GM12878 (cell line): Measurements from ENCODE around the gene N4BP2L1. TPM values are rescaled to one million over a fixed set of nuclear protein-coding genes. Genes with fewer than 3 reads are reported as not detected.

Experiments used
- ATAC-seq: fragments of 200-7000 bp; cut with Tn5 transposase; 3 replicates; pipeline ENCODE4 v1.9.1; 2020; ENCODE audit warnings: mild to moderate bottlenecking, moderate library complexity
- BruUV-seq: library from RNA; stranded (reverse); fragments of 400-500 nt; replicated peaks from 2 replicates; lab custom pipeline; 2021; lab: Mats Ljungman, UMichigan
- CTCF ChIA-PET: fragments of 300-600 bp; sonication (Branson Sonifier 250); formaldehyde crosslinking; extraction: SDS; loops from one replicate; lab custom pipeline; 2021; ENCODE audit warnings: inconsistent platforms; lab: Yijun Ruan, JAX
- POLR2A ChIA-PET: fragments of 350-600 bp; formaldehyde crosslinking; extraction: SDS; loops from one replicate; lab custom pipeline; 2021; ENCODE audit warnings: inconsistent platforms; lab: Charles Lee
- RAD21 ChIA-PET: fragments of 300-600 bp; sonication (Branson Sonifier 250); formaldehyde crosslinking; loops from one replicate; lab custom pipeline; 2023; ENCODE audit warnings: antibody characterized with exemption; ENCODE audit not compliant: unreplicated experiment; lab: Charles Lee
- SMC1A ChIA-PET: fragments of 300-600 bp; sonication (Branson Sonifier 250); formaldehyde crosslinking; loops from one replicate; lab custom pipeline; 2023; ENCODE audit not compliant: unreplicated experiment, uncharacterized antibody; lab: Charles Lee
- DNase-seq: peaks from one replicate; pipeline ENCODE4 v3.0.0-alpha.2; 2011; ENCODE audit warnings: low read depth, low spot score
- FAIRE-seq: peaks from 3 replicates; lab custom pipeline; 2011; peaks lifted over from hg19 to GRCh38; lab: Jason Lieb, UNC
- H2AFZ ChIP-seq: 2 replicates; pipeline ENCODE4 v1.6.0; 2011; ENCODE audit warnings: low read depth, low read length, control low read depth; ENCODE audit not compliant: control insufficient read depth
- H3K27ac ChIP-seq: 2 replicates; pipeline ENCODE4 v1.5.1; 2011; ENCODE audit warnings: control low read depth; ENCODE audit not compliant: control insufficient read depth, insufficient read depth
- H3K27me3 ChIP-seq, 2 experiments: replicated peaks in 1 of 2; 2 replicates each; pipeline versions ENCODE4 v1.6.0 to v1.6.1; 2011; ENCODE audit warnings: low read length in 1 of 2; ENCODE audit not compliant: control insufficient read depth in 2 of 2, insufficient read depth in 2 of 2
- H3K36me3 ChIP-seq, 2 experiments: 2 replicates each; pipeline ENCODE4 v1.5.1; 2011; ENCODE audit warnings: low read length in 1 of 2; ENCODE audit not compliant: control insufficient read depth in 2 of 2, insufficient read depth in 2 of 2
- H3K4me1 ChIP-seq: 2 replicates; pipeline ENCODE4 v1.6.1; 2011; ENCODE audit warnings: mild to moderate bottlenecking, low read length, moderate library complexity, mixed read lengths; ENCODE audit not compliant: control insufficient read depth, insufficient read depth
- H3K4me2 ChIP-seq: 2 replicates; pipeline ENCODE4 v1.6.0; 2011; ENCODE audit warnings: control low read depth; ENCODE audit not compliant: control insufficient read depth, insufficient read depth
- H3K4me3 ChIP-seq: fragments of 200-600 bp; sonication (generic); 2 replicates; pipeline ENCODE4 v1.5.1; 2016
- H3K79me2 ChIP-seq: 2 replicates; pipeline ENCODE4 v1.6.0; 2011; ENCODE audit warnings: low read length; ENCODE audit not compliant: control insufficient read depth, insufficient read depth
- H3K9ac ChIP-seq: 2 replicates; pipeline ENCODE4 v1.8.0; 2011; ENCODE audit warnings: low read length, control low read depth, mixed read lengths; ENCODE audit not compliant: control insufficient read depth, insufficient read depth
- H3K9me3 ChIP-seq: replicated peaks from 3 replicates; pipeline ENCODE4 v1.5.1; 2011; ENCODE audit warnings: mild to moderate bottlenecking, low read length; ENCODE audit not compliant: control insufficient read depth, insufficient read depth
- H4K20me1 ChIP-seq: 2 replicates; pipeline ENCODE4 v1.6.0; 2011; ENCODE audit not compliant: control insufficient read depth, insufficient read depth
- ATF2 ChIP-seq: IDR thresholded peaks from 2 replicates; pipeline ENCODE4 v1.6.1; 2012; ENCODE audit warnings: low read length, inconsistent platforms
- BACH1 ChIP-seq: fragments of 450-650 bp; IDR thresholded peaks from 2 replicates; pipeline ENCODE4 v1.6.1; 2017; ENCODE audit warnings: mild to moderate bottlenecking, borderline replicate concordance
- BHLHE40 ChIP-seq, 2 experiments: fragments of 450-650 bp in 1 of 2; IDR thresholded peaks; 2 replicates each; pipeline ENCODE4 v1.6.1; 2011 to 2017; ENCODE audit warnings: low read depth in 2 of 2, borderline replicate concordance in 1 of 2, improper control_type of control experiment in 1 of 2, low read length in 1 of 2, mild to moderate bottlenecking in 1 of 2
- DPF2 ChIP-seq: fragments of 450-650 bp; IDR thresholded peaks from 2 replicates; pipeline ENCODE4 v1.6.1; 2017; ENCODE audit warnings: mild to moderate bottlenecking
- IRF3 ChIP-seq: fragments of 450-650 bp; IDR thresholded peaks from 2 replicates; pipeline ENCODE4 v1.6.1; 2014; ENCODE audit warnings: mild to moderate bottlenecking
- PKNOX1 ChIP-seq: fragments of 450-650 bp; IDR thresholded peaks from 2 replicates; pipeline ENCODE4 v1.6.1; 2016; ENCODE audit warnings: mild to moderate bottlenecking
- REST ChIP-seq: IDR thresholded peaks from 2 replicates; pipeline ENCODE4 v1.6.1; 2012; ENCODE audit warnings: mild to moderate bottlenecking, low read depth, low read length
- SPI1 ChIP-seq: IDR thresholded peaks from 2 replicates; pipeline ENCODE4 v1.6.1; 2011; ENCODE audit warnings: low read depth, mild to moderate bottlenecking, low read length, moderate library complexity, borderline replicate concordance; ENCODE audit not compliant: insufficient read depth
- STAT3 ChIP-seq: IDR thresholded peaks from 2 replicates; pipeline ENCODE4 v1.6.1; 2011; ENCODE audit warnings: low read depth, low read length, improper control_type of control experiment
- SUZ12 ChIP-seq: fragments of 200-600 bp; sonication (generic); IDR thresholded peaks from one replicate; pipeline ENCODE4 v1.6.1; 2018; ENCODE audit warnings: antibody characterized with exemption, mild to moderate bottlenecking; ENCODE audit not compliant: unreplicated experiment
- ZNF24 ChIP-seq: fragments of 450-650 bp; IDR thresholded peaks from 2 replicates; pipeline ENCODE4 v1.6.1; 2017; ENCODE audit warnings: antibody characterized with exemption, mild to moderate bottlenecking
- WGBS: methylation state at CpG from one replicate; pipeline ENCODE4 v1.1.6; 2016; ENCODE audit warnings: low lambda C conversion rate; ENCODE audit not compliant: insufficient replicate concordance, insufficient coverage; ENCODE audit errors: missing lambda C conversion rate; 5-methylcytosine and 5-hydroxymethylcytosine counted together
- in situ Hi-C: fragments of 300-500 bp; cut with MboI; formaldehyde crosslinking; loops from 9 replicates; pipeline ENCODE4 v1.14.3; 2018; ENCODE audit warnings: mixed read lengths
- intact Hi-C: fragments of 100-400 bp; cut with micrococcal nuclease; formaldehyde crosslinking; loops from one replicate; pipeline ENCODE4 v1.14.2; 2022; ENCODE audit not compliant: unreplicated experiment
- polyA plus RNA-seq, 11 experiments: library from polyadenylated mRNA; depleted of rRNA in 4 of 11; unstranded in 6 of 11; stranded (reverse) in 5 of 11; fragments of >200 nt; fragmentation: Nextera tagmentation in 4 of 11; fragmentation: Illumina TruSeq in 1 of 11; extraction: Ambion mirVana in 4 of 11; extraction: Trizol in 1 of 11; gene quantifications; 1 replicate in 1 of 11; 2 replicates in 10 of 11; pipeline versions ENCODE4 v1.2.1 to v1.2.3, GENCODE V29; 2011 to 2016; ENCODE audit warnings: inconsistent platforms in 2 of 11, missing spikeins in 2 of 11, low read depth in 1 of 11
- total RNA-seq, 4 experiments: library from RNA; depleted of rRNA in 3 of 4; stranded (reverse); fragments of >200 nt in 3 of 4; fragmentation: Illumina TruSeq in 1 of 4; extraction: Trizol in 1 of 4; gene quantifications; 2 replicates each; pipeline versions ENCODE4 v1.2.1 to v1.2.3, GENCODE V29; 2013 to 2021

Gene N4BP2L1
- total and polyA plus RNA-seq, 10 of the 15 experiments (the other 5 are each of a cell fraction or from before 2014, with no cell fraction given), result 3.3 to 42.5 (median 16.2) TPM

- ChIA-PET CTCF (interaction anchor here (0.6 to 2.6 kb wide), 3 partner anchors 29 to 542 kb away, joined by 3 to 13 read pairs (median 4); no protein-coding TSS in a partner anchor), SMC1A (interaction anchor here (1.4 to 1.8 kb wide), 2 partner anchors 29 to 109 kb away, joined by 4 to 5 read pairs; no protein-coding TSS in a partner anchor), POLR2A (no interaction called here), RAD21 (interaction anchor here (0.9 to 1.8 kb wide), 4 partner anchors 61 to 179 kb away, joined by 3 to 5 read pairs (median 3); no protein-coding TSS in a partner anchor)
- Histone ChIP-seq H4K20me1 (no peaks in the 10 kb centered on the region), H3K27me3 (no peaks in the 10 kb centered on the region), H3K79me2 (no peaks in the 10 kb centered on the region), H3K36me3 (no peaks in the 10 kb centered on the region), H3K9ac (no peak overlapping the region), H3K9me3 (no peaks in the 10 kb centered on the region), H3K4me2 (peak overlapping the region; percentile 5), H3K4me3 (no peak overlapping the region), H3K4me1 (peaks cover 16% of the 10 kb centered on the region), H2AFZ (peak overlapping the region; percentile 62), H3K27ac (peak overlapping the region; percentile 84)
- TF ChIP-seq DPF2 (no peak), SUZ12 (no peak), IRF3 (no peak), PKNOX1 (0 out of 2 replicates have a peak, but pooled peaks have one; percentile 11), BHLHE40 (IDR thresholded peaks at IDR 0.05; ENCODE audit: borderline replicate concordance in 1 of 2, low read depth in 2 of 2, low read length in 1 of 2) (peak; percentile 17 to 55; a peak in 2 of 4 replicates), ATF2 (0 out of 2 replicates have a peak, but pooled peaks have one; percentile 22), ZNF24 (no peak), SPI1 (peak; percentile 41; the same call in 1 of the 2 replicates), REST (no peak), STAT3 (0 out of 2 replicates have a peak, but pooled peaks have one; percentile 31), BACH1 (peak; percentile 91; the same call in 1 of the 2 replicates)
- intact Hi-C loops, result no loop called here
- ATAC-seq (peak; percentile 89), DNase-seq (peak; percentile 56), FAIRE-seq (no peak)
- no TSS peak for BruUV-seq
- in situ Hi-C loops, result no loop called here
- 20% methylated on average over 3 of the region's 3 CpGs for WGBS
These were observed 44.3 kb upstream of the N4BP2L1 start for GRCh38 chr13:32472194-32472621.
